ENCODE measurements around the gene LRRC25. TPM values are rescaled to one million over a fixed set of nuclear protein-coding genes. Genes with fewer than 3 reads are reported as not detected.
A peak's percentile ranks its signal among the peaks of the same experiment; 100 is the strongest.

Gene LRRC25
- polyA plus RNA-seq, 2 donors: 0.55 to 0.66 TPM

- 27 to 30% methylated on average over 54 to 67 of the region's 67 CpGs for WGBS, 2 donors
- peak overlapping the region; percentile 26 to 35 for H3K4me3 ChIP-seq (ENCODE audit: low read depth in 1 of 2, low read length in 2 of 2)
Measured at GRCh38 chr19:18436671-18437490, 39.5 kb upstream of the LRRC25 start.

GRCh38 chr19:18435842-18436670, 38.6 kb upstream of the LRRC25 start:
- no peaks in the 10 kb centered on the region for H3K27me3 ChIP-seq (ENCODE audit: control insufficient read depth in 1 of 2, insufficient read depth in 2 of 2, low read length in 2 of 2)
- H3K4me3 ChIP-seq (ENCODE audit: low read depth in 1 of 2, low read length in 2 of 2): no peak overlapping the region
- H3K9me3 ChIP-seq (ENCODE audit: control insufficient read depth in 2 of 2, insufficient read depth in 1 of 2, low read depth in 1 of 2, low read length in 1 of 2): no peaks in the 10 kb centered on the region
- no peaks in the 10 kb centered on the region for H3K36me3 ChIP-seq (ENCODE audit: control insufficient read depth in 2 of 2, insufficient read depth in 2 of 2, low read length in 1 of 2)
- no peak overlapping the region for H3K27ac ChIP-seq (ENCODE audit: low read depth in 2 of 2, low read length in 1 of 2)
- H3K4me1 ChIP-seq (ENCODE audit: control insufficient read depth in 2 of 2, insufficient read depth in 2 of 2, low read length in 1 of 2): peaks cover 0 to 30% of the 10 kb centered on the region in 2 donors
- WGBS, 2 donors: 77 to 82% methylated on average over 46 of the region's 46 CpGs

More at GRCh38 chr19:18436671-18437490, 39.5 kb upstream of the LRRC25 start:
- H3K27me3 ChIP-seq (ENCODE audit: control insufficient read depth in 1 of 2, insufficient read depth in 2 of 2, low read length in 2 of 2): no peaks in the 10 kb centered on the region
- H3K4me1 ChIP-seq (ENCODE audit: control insufficient read depth in 2 of 2, insufficient read depth in 2 of 2, low read length in 1 of 2): peaks cover 0 to 30% of the 10 kb centered on the region in 2 donors
- no peaks in the 10 kb centered on the region for H3K9me3 ChIP-seq (ENCODE audit: control insufficient read depth in 2 of 2, insufficient read depth in 1 of 2, low read depth in 1 of 2, low read length in 1 of 2)
- H3K27ac ChIP-seq (ENCODE audit: low read depth in 2 of 2, low read length in 1 of 2): no peak overlapping the region
- no peaks in the 10 kb centered on the region for H3K36me3 ChIP-seq (ENCODE audit: control insufficient read depth in 2 of 2, insufficient read depth in 2 of 2, low read length in 1 of 2)

- Histone ChIP-seq H3K4me3 (ENCODE audit: low read depth in 1 of 2, low read length in 2 of 2) (no peak overlapping the region), H3K27me3 (ENCODE audit: control insufficient read depth in 1 of 2, insufficient read depth in 2 of 2, low read length in 2 of 2) (no peaks in the 10 kb centered on the region), H3K4me1 (ENCODE audit: control insufficient read depth in 2 of 2, insufficient read depth in 2 of 2, low read length in 1 of 2) (peaks cover 0 to 30% of the 10 kb centered on the region in 2 donors), H3K27ac (ENCODE audit: low read depth in 2 of 2, low read length in 1 of 2) (no peak overlapping the region), H3K36me3 (ENCODE audit: control insufficient read depth in 2 of 2, insufficient read depth in 2 of 2, low read length in 1 of 2) (no peaks in the 10 kb centered on the region), H3K9me3 (ENCODE audit: control insufficient read depth in 2 of 2, insufficient read depth in 1 of 2, low read depth in 1 of 2, low read length in 1 of 2) (no peaks in the 10 kb centered on the region)
- 92 to 94% methylated on average over 48 to 49 of the region's 49 CpGs for WGBS, 2 donors
Measured at GRCh38 chr19:18435178-18435841, 37.9 kb upstream of the LRRC25 start.

- Histone ChIP-seq H3K4me3 (ENCODE audit: low read depth in 1 of 2, low read length in 2 of 2) (no peak overlapping the region), H3K9me3 (ENCODE audit: control insufficient read depth in 2 of 2, insufficient read depth in 1 of 2, low read depth in 1 of 2, low read length in 1 of 2) (no peaks in the 10 kb centered on the region), H3K36me3 (ENCODE audit: control insufficient read depth in 2 of 2, insufficient read depth in 2 of 2, low read length in 1 of 2) (no peaks in the 10 kb centered on the region), H3K27me3 (ENCODE audit: control insufficient read depth in 1 of 2, insufficient read depth in 2 of 2, low read length in 2 of 2) (no peaks in the 10 kb centered on the region), H3K4me1 (ENCODE audit: control insufficient read depth in 2 of 2, insufficient read depth in 2 of 2, low read length in 1 of 2) (peaks cover 0 to 31% of the 10 kb centered on the region in 2 donors), H3K27ac (ENCODE audit: low read depth in 2 of 2, low read length in 1 of 2) (no peak overlapping the region)
- WGBS, 2 donors: 84 to 88% methylated on average over 21 of the region's 21 CpGs
Measured at GRCh38 chr19:18434411-18435175, 37.2 kb upstream of the LRRC25 start.

- Histone ChIP-seq H3K27me3 (ENCODE audit: control insufficient read depth in 1 of 2, insufficient read depth in 2 of 2, low read length in 2 of 2) (no peaks in the 10 kb centered on the region), H3K9me3 (ENCODE audit: control insufficient read depth in 2 of 2, insufficient read depth in 1 of 2, low read depth in 1 of 2, low read length in 1 of 2) (no peaks in the 10 kb centered on the region), H3K4me3 (ENCODE audit: low read depth in 1 of 2, low read length in 2 of 2) (peak overlapping the region; percentile 14 to 24), H3K27ac (ENCODE audit: low read depth in 2 of 2, low read length in 1 of 2) (no peak overlapping the region), H3K4me1 (ENCODE audit: control insufficient read depth in 2 of 2, insufficient read depth in 2 of 2, low read length in 1 of 2) (peaks cover 0 to 34% of the 10 kb centered on the region in 2 donors), H3K36me3 (ENCODE audit: control insufficient read depth in 2 of 2, insufficient read depth in 2 of 2, low read length in 1 of 2) (no peaks in the 10 kb centered on the region)
- 12 to 45% methylated on average over 14 to 60 of the region's 60 CpGs for WGBS, 2 donors
Measured at GRCh38 chr19:18433735-18434398, 36.4 kb upstream of the LRRC25 start.

GRCh38 chr19:18433015-18433691, 35.7 kb upstream of the LRRC25 start:
- Histone ChIP-seq H3K4me3 (ENCODE audit: low read depth in 1 of 2, low read length in 2 of 2) (peak overlapping the region; percentile 24 to 37), H3K27me3 (ENCODE audit: control insufficient read depth in 1 of 2, insufficient read depth in 2 of 2, low read length in 2 of 2) (no peaks in the 10 kb centered on the region), H3K4me1 (ENCODE audit: control insufficient read depth in 2 of 2, insufficient read depth in 2 of 2, low read length in 1 of 2) (peaks cover 0 to 30% of the 10 kb centered on the region in 2 donors), H3K9me3 (ENCODE audit: control insufficient read depth in 2 of 2, insufficient read depth in 1 of 2, low read depth in 1 of 2, low read length in 1 of 2) (no peaks in the 10 kb centered on the region), H3K36me3 (ENCODE audit: control insufficient read depth in 2 of 2, insufficient read depth in 2 of 2, low read length in 1 of 2) (peaks cover 0 to 1% of the 10 kb centered on the region in 2 donors), H3K27ac (ENCODE audit: low read depth in 2 of 2, low read length in 1 of 2) (no peak overlapping the region)
- 14 to 30% methylated on average over 48 to 59 of the region's 59 CpGs for WGBS, 2 donors

- Histone ChIP-seq H3K27me3 (ENCODE audit: control insufficient read depth in 1 of 2, insufficient read depth in 2 of 2, low read length in 2 of 2) (no peaks in the 10 kb centered on the region), H3K9me3 (ENCODE audit: control insufficient read depth in 2 of 2, insufficient read depth in 1 of 2, low read depth in 1 of 2, low read length in 1 of 2) (no peaks in the 10 kb centered on the region), H3K4me3 (ENCODE audit: low read depth in 1 of 2, low read length in 2 of 2) (no peak overlapping the region), H3K4me1 (ENCODE audit: control insufficient read depth in 2 of 2, insufficient read depth in 2 of 2, low read length in 1 of 2) (peaks cover 0 to 26% of the 10 kb centered on the region in 2 donors), H3K27ac (ENCODE audit: low read depth in 2 of 2, low read length in 1 of 2) (no peak overlapping the region), H3K36me3 (ENCODE audit: control insufficient read depth in 2 of 2, insufficient read depth in 2 of 2, low read length in 1 of 2) (peaks cover 0 to 2% of the 10 kb centered on the region in 2 donors)
- WGBS, 2 donors: 77 to 85% methylated on average over 13 of the region's 13 CpGs
Measured at GRCh38 chr19:18432275-18433014, 35.0 kb upstream of the LRRC25 start.
